Panc1 (cell line): ENCODE data around the gene PANX2. TPM values are rescaled to one million over a fixed set of nuclear protein-coding genes. Genes with fewer than 3 reads are reported as not detected.
"Not testable (repeated sequence)": the region's sequence is repeated elsewhere in the genome, so short reads cannot be mapped to it uniquely, and the experiment has no call there.

Source experiments
- ATAC-seq: fragments of 200-7000 bp; cut with Tn5 transposase; 2 replicates; pipeline ENCODE4 v1.9.1; 2020; ENCODE audit warnings: mild to moderate bottlenecking, moderate library complexity
- BruUV-seq: library from RNA; stranded (reverse); fragments of 400-500 nt; replicated peaks from 2 replicates; lab custom pipeline; 2021; lab: Mats Ljungman, UMichigan
- CTCF ChIA-PET: fragments of 300-600 bp; sonication (Branson Sonifier 250); formaldehyde crosslinking; loops from one replicate; lab custom pipeline; 2022; ENCODE audit warnings: antibody characterized with exemption; lab: Charles Lee
- POLR2A ChIA-PET: fragments of 300-600 bp; sonication (Branson Sonifier 250); formaldehyde crosslinking; loops from one replicate; lab custom pipeline; 2022; ENCODE audit warnings: antibody characterized with exemption; lab: Charles Lee
- DNase-seq: peaks from one replicate; pipeline ENCODE4 v3.0.0-alpha.2; 2010; ENCODE audit warnings: low read depth, low spot score
- H3K27ac ChIP-seq: 2 replicates; pipeline ENCODE4 v1.5.1; 2011; ENCODE audit warnings: mild to moderate bottlenecking, low read length, inconsistent platforms
- H3K27me3 ChIP-seq: fragments of 200-500 bp; sonication (Bioruptor generic); 2 replicates; pipeline ENCODE4 v1.6.0; 2014; ENCODE audit warnings: low read length, inconsistent platforms; ENCODE audit not compliant: control insufficient read depth, insufficient read depth
- H3K36me3 ChIP-seq: fragments of 200-500 bp; sonication (Bioruptor generic); 2 replicates; pipeline ENCODE4 v1.5.1; 2014; ENCODE audit warnings: inconsistent platforms, mild to moderate bottlenecking, low read length, moderate library complexity; ENCODE audit not compliant: control insufficient read depth, insufficient read depth
- H3K4me1 ChIP-seq: 2 replicates; pipeline ENCODE4 v1.5.1; 2011; ENCODE audit warnings: inconsistent platforms, mild to moderate bottlenecking, low read length, moderate library complexity; ENCODE audit not compliant: control insufficient read depth, insufficient read depth
- H3K4me3 ChIP-seq, 2 experiments: 2 replicates each; pipeline ENCODE4 v1.5.1; 2011 to 2012; ENCODE audit warnings: low read depth in 2 of 2, low read length in 2 of 2, mild to moderate bottlenecking in 2 of 2, inconsistent platforms in 1 of 2, moderate library complexity in 1 of 2
- H3K9me3 ChIP-seq: fragments of 200-500 bp; sonication (Bioruptor generic); 2 replicates; pipeline ENCODE4 v1.5.1; 2014; ENCODE audit warnings: low read depth, mild to moderate bottlenecking, inconsistent platforms, low read length, moderate library complexity; ENCODE audit not compliant: control insufficient read depth, insufficient read depth
- CTCF ChIP-seq: fragments of 450-650 bp; IDR thresholded peaks from 2 replicates; pipeline ENCODE4 v1.5.1; 2017; ENCODE audit warnings: mild to moderate bottlenecking
- POLR2AphosphoS5 ChIP-seq: IDR thresholded peaks from 2 replicates; pipeline ENCODE4 v1.6.1; 2012; ENCODE audit warnings: mild to moderate bottlenecking, low read depth, low read length, moderate library complexity
- SIN3A ChIP-seq: IDR thresholded peaks from 2 replicates; pipeline ENCODE4 v1.6.1; 2012; ENCODE audit warnings: low read depth, mild to moderate bottlenecking, low read length, moderate library complexity, borderline replicate concordance; ENCODE audit not compliant: insufficient read depth
- TCF7L2 ChIP-seq: IDR thresholded peaks from 2 replicates; pipeline ENCODE4 v1.6.1; 2011; ENCODE audit warnings: mild to moderate bottlenecking, low read depth, low read length, inconsistent platforms
- in situ Hi-C: cut with HindIII; loops from 2 replicates; pipeline ENCODE4 v1.10.0; 2016; ENCODE audit warnings: low sequenced_read_pairs, low pct_unique_long_range_greater_than_20kb
- intact Hi-C: fragments of 100-400 bp; cut with micrococcal nuclease; formaldehyde crosslinking; loops from one replicate; pipeline ENCODE4 v1.10.0; 2022; ENCODE audit not compliant: unreplicated experiment
- total RNA-seq: library from RNA; stranded (reverse); gene quantifications from one replicate; pipeline ENCODE4 v1.2.1, GENCODE V29; 2021; ENCODE audit not compliant: unreplicated experiment
- TF ChIP-seq, protein P1 (sequence below), 2 experiments: IDR thresholded peaks; 2 replicates each; pipeline ENCODE4 v1.6.1; 2011 to 2012; ENCODE audit warnings: low read depth in 2 of 2, control low read depth in 1 of 2, low read length in 1 of 2, mild to moderate bottlenecking in 1 of 2, moderate library complexity in 1 of 2; ENCODE audit not compliant: insufficient read depth in 1 of 2

Gene PANX2
- total RNA-seq, 1 experiment from 2014 or later = 0.77 TPM

GRCh38 chr22:50167689-50168489 is 2.6 kb upstream of the PANX2 start:
- Histone ChIP-seq H3K36me3 (no peaks in the 10 kb centered on the region), H3K9me3 (no peaks in the 10 kb centered on the region), H3K27me3 (no peaks in the 10 kb centered on the region), H3K4me1 (no peaks in the 10 kb centered on the region), H3K4me3 (no peak overlapping the region), H3K27ac (no peak overlapping the region)
- BruUV-seq = no TSS peak
- DNase-seq (no peak), ATAC-seq (no peak)
- intact Hi-C loops = no loop called here
- in situ Hi-C loops = no loop called here
- TF ChIP-seq CTCF = no peak
- TF ChIP-seq, protein P1, sequence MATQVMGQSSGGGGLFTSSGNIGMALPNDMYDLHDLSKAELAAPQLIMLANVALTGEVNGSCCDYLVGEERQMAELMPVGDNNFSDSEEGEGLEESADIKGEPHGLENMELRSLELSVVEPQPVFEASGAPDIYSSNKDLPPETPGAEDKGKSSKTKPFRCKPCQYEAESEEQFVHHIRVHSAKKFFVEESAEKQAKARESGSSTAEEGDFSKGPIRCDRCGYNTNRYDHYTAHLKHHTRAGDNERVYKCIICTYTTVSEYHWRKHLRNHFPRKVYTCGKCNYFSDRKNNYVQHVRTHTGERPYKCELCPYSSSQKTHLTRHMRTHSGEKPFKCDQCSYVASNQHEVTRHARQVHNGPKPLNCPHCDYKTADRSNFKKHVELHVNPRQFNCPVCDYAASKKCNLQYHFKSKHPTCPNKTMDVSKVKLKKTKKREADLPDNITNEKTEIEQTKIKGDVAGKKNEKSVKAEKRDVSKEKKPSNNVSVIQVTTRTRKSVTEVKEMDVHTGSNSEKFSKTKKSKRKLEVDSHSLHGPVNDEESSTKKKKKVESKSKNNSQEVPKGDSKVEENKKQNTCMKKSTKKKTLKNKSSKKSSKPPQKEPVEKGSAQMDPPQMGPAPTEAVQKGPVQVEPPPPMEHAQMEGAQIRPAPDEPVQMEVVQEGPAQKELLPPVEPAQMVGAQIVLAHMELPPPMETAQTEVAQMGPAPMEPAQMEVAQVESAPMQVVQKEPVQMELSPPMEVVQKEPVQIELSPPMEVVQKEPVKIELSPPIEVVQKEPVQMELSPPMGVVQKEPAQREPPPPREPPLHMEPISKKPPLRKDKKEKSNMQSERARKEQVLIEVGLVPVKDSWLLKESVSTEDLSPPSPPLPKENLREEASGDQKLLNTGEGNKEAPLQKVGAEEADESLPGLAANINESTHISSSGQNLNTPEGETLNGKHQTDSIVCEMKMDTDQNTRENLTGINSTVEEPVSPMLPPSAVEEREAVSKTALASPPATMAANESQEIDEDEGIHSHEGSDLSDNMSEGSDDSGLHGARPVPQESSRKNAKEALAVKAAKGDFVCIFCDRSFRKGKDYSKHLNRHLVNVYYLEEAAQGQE (IDR thresholded peaks at IDR 0.05; ENCODE audit: insufficient read depth in 1 of 2, low read depth in 2 of 2, low read length in 1 of 2) = no peak
- TF ChIP-seq POLR2AphosphoS5 = no peak
- TF ChIP-seq SIN3A = no peak
- TF ChIP-seq TCF7L2 = no peak
- POLR2A ChIA-PET = no interaction called here
- CTCF ChIA-PET = no interaction called here

DNA sequence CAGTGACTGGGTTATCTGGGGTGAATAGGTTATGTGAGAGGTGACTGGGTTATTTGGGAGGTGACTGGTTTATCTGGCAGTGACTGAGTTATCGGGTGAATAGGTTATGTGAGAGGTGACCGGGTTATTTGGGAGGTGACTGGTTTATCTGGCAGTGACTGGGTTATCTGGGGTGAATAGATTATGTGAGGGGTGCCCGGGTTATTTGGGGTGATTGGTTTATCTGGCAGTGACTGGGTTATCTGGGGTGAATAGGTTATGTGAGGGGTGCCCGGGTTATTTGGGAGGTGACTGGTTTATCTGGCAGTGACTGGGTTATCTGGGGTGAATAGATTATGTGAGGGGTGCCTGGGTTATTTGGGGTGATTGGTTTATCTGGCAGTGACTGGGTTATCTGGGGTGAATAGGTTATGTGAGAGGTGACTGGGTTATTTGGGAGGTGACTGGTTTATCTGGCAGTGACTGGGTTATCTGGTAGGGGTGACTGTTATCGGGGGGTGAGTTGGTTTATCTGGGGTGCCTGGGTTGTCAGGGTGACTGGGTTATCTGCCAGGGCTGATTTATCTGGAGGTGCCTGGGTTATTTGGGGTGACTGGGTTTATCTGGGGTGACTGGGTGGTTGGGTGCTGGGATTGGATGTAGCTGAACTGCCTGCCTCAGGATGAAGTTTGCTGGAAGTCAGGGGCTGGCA is 1.9 kb upstream of the PANX2 start:
- H3K27ac ChIP-seq, H3K27me3 ChIP-seq, intact Hi-C loops, H3K36me3 ChIP-seq, POLR2A ChIA-PET, in situ Hi-C loops, ATAC-seq, H3K4me3 ChIP-seq, H3K9me3 ChIP-seq, H3K4me1 ChIP-seq, DNase-seq, BruUV-seq, CTCF ChIA-PET: not testable (repeated sequence)

DNA sequence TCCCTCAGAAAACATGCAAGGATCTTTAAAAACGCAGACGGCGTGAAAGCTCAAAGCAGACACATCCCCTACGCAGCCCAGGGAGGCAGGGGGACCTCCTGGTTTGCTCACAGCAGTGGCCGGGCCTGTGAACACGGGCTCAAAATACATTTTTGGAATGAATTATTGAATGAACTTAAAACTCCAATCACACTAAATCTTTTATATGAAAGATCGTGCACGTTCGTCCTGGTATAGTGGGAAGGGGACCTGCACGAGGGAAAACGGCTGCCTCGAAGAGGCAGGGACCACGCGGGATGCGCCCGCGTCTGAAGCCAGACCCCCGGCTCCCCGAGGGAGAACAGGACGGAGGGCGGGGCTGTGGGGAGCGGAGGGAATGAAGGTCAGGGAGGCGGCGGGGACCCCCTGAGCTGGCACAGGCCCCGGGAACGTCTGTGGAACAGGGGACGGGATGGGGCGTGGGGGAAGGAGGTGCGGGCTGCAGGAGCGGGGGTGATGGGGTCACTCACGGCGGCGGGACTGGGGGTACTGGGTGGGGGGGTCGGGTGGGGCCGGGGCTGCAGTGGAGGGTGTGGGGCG is 1.3 kb upstream of the PANX2 start:
- ATAC-seq (no peak), DNase-seq (no peak)
- Histone ChIP-seq H3K27me3 (no peaks in the 10 kb centered on the region), H3K9me3 (no peaks in the 10 kb centered on the region), H3K4me1 (no peaks in the 10 kb centered on the region), H3K4me3 (no peak overlapping the region; a peak in 1 of 4 replicates), H3K36me3 (no peaks in the 10 kb centered on the region), H3K27ac (no peak overlapping the region)
- intact Hi-C loops = no loop called here
- TF ChIP-seq POLR2AphosphoS5 (no peak), SIN3A (no peak), TCF7L2 (no peak), CTCF (no peak)
- TF ChIP-seq, protein P1 (IDR thresholded peaks at IDR 0.05; ENCODE audit: insufficient read depth in 1 of 2, low read depth in 2 of 2, low read length in 1 of 2) = no peak
- no TSS peak for BruUV-seq
- in situ Hi-C loops = no loop called here
- CTCF ChIA-PET = no interaction called here
- POLR2A ChIA-PET = no interaction called here
